Measurements from ENCODE around the gene SNU13. TPM values are rescaled to one million over a fixed set of nuclear protein-coding genes. Genes with fewer than 3 reads are reported as not detected.
A peak's percentile ranks its signal among the peaks of the same experiment; 100 is the strongest.

SNU13 gene
- total RNA-seq, 1 donor, result 56.1 TPM

GRCh38 chr22:41684194-41684593 lies 4.5 kb downstream of the SNU13 start:
- Histone ChIP-seq H3K79me2 (ENCODE audit: insufficient read depth, low read length) (peaks cover 93% of the 10 kb centered on the region), H3K4me3 (ENCODE audit: insufficient read depth, low read length) (no peak overlapping the region), H3K27ac (ENCODE audit: low read depth, low read length) (peak overlapping the region; percentile 41), H3K36me3 (ENCODE audit: insufficient read depth, low read length) (peaks cover 13% of the 10 kb centered on the region), H3K4me1 (ENCODE audit: insufficient read depth, low read length) (peaks cover 24% of the 10 kb centered on the region), H2AFZ (ENCODE audit: low read length) (no peak overlapping the region), H3K4me2 (ENCODE audit: insufficient read depth, low read length) (no peak overlapping the region), H3K27me3 (ENCODE audit: insufficient read depth, low read length) (no peaks in the 10 kb centered on the region), H4K20me1 (ENCODE audit: insufficient read depth, low read length) (peaks cover 16% of the 10 kb centered on the region), H3K9me3 (ENCODE audit: low read depth, low read length) (no peaks in the 10 kb centered on the region)
- DNase-seq (ENCODE audit: insufficient read length, low spot score, missing footprints), result no peak
- TF ChIP-seq CTCF (IDR thresholded peaks at IDR 0.05; ENCODE audit: extremely low read depth, low read depth, low read length), result no peak

DNA sequence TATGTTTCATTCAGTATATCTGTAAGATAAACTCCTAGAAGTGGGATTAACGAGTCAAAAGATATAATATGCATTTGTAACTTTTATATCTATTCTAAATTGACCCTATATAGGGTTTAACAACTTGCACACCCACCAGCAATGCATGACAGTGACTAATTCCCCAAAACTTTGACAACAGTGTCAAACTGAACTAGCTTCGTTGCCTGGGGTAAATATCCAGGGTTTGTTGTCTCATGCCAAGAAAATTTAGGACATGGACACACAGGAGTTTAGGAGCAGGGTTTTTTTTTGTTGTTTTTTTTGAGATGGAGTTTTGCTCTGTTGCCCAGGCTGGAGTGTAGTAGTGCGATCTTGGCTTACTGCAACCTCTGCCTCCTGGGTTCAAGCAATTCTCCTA lies 5.1 kb downstream of the SNU13 start:
- Histone ChIP-seq H3K36me3 (ENCODE audit: insufficient read depth, low read length) (peaks cover 17% of the 10 kb centered on the region), H3K4me3 (ENCODE audit: insufficient read depth, low read length) (no peak overlapping the region), H3K27me3 (ENCODE audit: insufficient read depth, low read length) (no peaks in the 10 kb centered on the region), H3K9me3 (ENCODE audit: low read depth, low read length) (no peaks in the 10 kb centered on the region), H4K20me1 (ENCODE audit: insufficient read depth, low read length) (peaks cover 16% of the 10 kb centered on the region), H3K27ac (ENCODE audit: low read depth, low read length) (peak overlapping the region; percentile 85), H3K4me2 (ENCODE audit: insufficient read depth, low read length) (no peak overlapping the region), H3K4me1 (ENCODE audit: insufficient read depth, low read length) (peaks cover 21% of the 10 kb centered on the region), H2AFZ (ENCODE audit: low read length) (no peak overlapping the region), H3K79me2 (ENCODE audit: insufficient read depth, low read length) (peaks cover 98% of the 10 kb centered on the region)
- TF ChIP-seq CTCF (IDR thresholded peaks at IDR 0.05; ENCODE audit: extremely low read depth, low read depth, low read length), result no peak
- peak; percentile 73 for DNase-seq (ENCODE audit: insufficient read length, low spot score, missing footprints)

GRCh38 chr22:41683052-41683451 lies 5.6 kb downstream of the SNU13 start:
- Histone ChIP-seq H3K4me3 (ENCODE audit: insufficient read depth, low read length) (peak overlapping the region; percentile 79), H3K36me3 (ENCODE audit: insufficient read depth, low read length) (peaks cover 23% of the 10 kb centered on the region), H3K9me3 (ENCODE audit: low read depth, low read length) (no peaks in the 10 kb centered on the region), H3K27ac (ENCODE audit: low read depth, low read length) (peak overlapping the region; percentile 85), H2AFZ (ENCODE audit: low read length) (no peak overlapping the region), H3K4me2 (ENCODE audit: insufficient read depth, low read length) (peak overlapping the region; percentile 77), H3K79me2 (ENCODE audit: insufficient read depth, low read length) (peaks cover 98% of the 10 kb centered on the region), H4K20me1 (ENCODE audit: insufficient read depth, low read length) (peaks cover 20% of the 10 kb centered on the region), H3K4me1 (ENCODE audit: insufficient read depth, low read length) (peaks cover 20% of the 10 kb centered on the region), H3K27me3 (ENCODE audit: insufficient read depth, low read length) (no peaks in the 10 kb centered on the region)
- DNase-seq (ENCODE audit: insufficient read length, low spot score, missing footprints), result no peak
- no peak for TF ChIP-seq CTCF (IDR thresholded peaks at IDR 0.05; ENCODE audit: extremely low read depth, low read depth, low read length)

- Histone ChIP-seq H3K9me3 (ENCODE audit: low read depth, low read length) (no peaks in the 10 kb centered on the region), H3K27ac (ENCODE audit: low read depth, low read length) (peak overlapping the region; percentile 85), H2AFZ (ENCODE audit: low read length) (peak overlapping the region; percentile 75), H3K4me3 (ENCODE audit: insufficient read depth, low read length) (peak overlapping the region; percentile 79), H3K27me3 (ENCODE audit: insufficient read depth, low read length) (no peaks in the 10 kb centered on the region), H3K4me2 (ENCODE audit: insufficient read depth, low read length) (peak overlapping the region; percentile 77), H3K79me2 (ENCODE audit: insufficient read depth, low read length) (peaks cover 94% of the 10 kb centered on the region), H4K20me1 (ENCODE audit: insufficient read depth, low read length) (peaks cover 16% of the 10 kb centered on the region), H3K36me3 (ENCODE audit: insufficient read depth, low read length) (peaks cover 27% of the 10 kb centered on the region), H3K4me1 (ENCODE audit: insufficient read depth, low read length) (peaks cover 12% of the 10 kb centered on the region)
- no peak for TF ChIP-seq CTCF (IDR thresholded peaks at IDR 0.05; ENCODE audit: extremely low read depth, low read depth, low read length)
- peak; percentile 95 for DNase-seq (ENCODE audit: insufficient read length, low spot score, missing footprints)
These were observed 6.4 kb downstream of the SNU13 start for GRCh38 chr22:41682033-41682807.
